NCI-H524 treated with DMSO at 0.1 percent for 48 hours (cell line): ENCODE results near the gene CYP27B1.

Source experiments
- DNase-seq: peaks from one replicate; lab custom pipeline; 2025; lab: John Stamatoyannopoulos, UW

The CYP27B1 gene, protein sequence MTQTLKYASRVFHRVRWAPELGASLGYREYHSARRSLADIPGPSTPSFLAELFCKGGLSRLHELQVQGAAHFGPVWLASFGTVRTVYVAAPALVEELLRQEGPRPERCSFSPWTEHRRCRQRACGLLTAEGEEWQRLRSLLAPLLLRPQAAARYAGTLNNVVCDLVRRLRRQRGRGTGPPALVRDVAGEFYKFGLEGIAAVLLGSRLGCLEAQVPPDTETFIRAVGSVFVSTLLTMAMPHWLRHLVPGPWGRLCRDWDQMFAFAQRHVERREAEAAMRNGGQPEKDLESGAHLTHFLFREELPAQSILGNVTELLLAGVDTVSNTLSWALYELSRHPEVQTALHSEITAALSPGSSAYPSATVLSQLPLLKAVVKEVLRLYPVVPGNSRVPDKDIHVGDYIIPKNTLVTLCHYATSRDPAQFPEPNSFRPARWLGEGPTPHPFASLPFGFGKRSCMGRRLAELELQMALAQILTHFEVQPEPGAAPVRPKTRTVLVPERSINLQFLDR

DNA sequence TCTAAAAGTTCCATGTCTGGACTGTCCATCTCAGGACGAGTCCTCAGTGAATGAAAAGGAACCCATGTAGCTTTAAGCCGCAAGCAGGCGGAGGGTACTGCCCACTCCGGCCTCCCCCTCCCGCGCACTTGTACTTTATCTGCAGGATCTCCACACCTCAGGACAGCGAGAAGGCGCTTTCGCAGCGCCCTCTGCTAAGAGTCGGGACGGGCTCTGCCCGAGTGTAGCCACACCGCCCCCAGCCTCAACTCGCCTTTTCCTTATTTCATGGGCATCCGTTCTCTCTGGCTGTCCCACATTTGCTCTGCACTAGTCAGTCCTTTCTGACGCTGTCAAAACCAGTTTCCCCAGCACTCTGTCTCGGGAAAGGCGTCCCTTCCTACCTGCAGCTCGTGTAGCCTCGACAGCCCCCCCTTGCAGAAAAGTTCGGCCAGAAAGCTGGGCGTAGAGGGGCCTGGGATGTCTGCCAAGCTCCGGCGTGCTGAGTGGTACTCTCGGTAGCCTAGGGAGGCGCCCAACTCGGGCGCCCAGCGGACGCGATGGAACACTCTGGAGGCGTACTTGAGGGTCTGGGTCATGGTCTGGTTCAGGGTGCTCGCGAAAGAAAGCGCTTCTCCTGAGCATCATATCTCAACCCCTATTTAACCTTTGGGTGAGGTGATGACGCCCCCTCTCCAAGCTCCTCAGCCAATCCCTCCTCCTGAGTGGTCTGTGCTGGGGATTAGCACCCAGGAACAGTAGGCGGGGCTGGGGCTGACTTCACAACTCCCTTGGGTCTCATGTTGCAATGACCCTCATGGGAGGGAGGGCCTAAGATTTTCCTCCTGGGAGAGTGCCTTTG is at the start of gene CYP27B1:
TSS of gene CYP27B1 (minus strand) at position 615 of the 841 bp plus-strand sequence. CDS start at position 578, 37 bp downstream.
- no peak for DNase-seq

DNA sequence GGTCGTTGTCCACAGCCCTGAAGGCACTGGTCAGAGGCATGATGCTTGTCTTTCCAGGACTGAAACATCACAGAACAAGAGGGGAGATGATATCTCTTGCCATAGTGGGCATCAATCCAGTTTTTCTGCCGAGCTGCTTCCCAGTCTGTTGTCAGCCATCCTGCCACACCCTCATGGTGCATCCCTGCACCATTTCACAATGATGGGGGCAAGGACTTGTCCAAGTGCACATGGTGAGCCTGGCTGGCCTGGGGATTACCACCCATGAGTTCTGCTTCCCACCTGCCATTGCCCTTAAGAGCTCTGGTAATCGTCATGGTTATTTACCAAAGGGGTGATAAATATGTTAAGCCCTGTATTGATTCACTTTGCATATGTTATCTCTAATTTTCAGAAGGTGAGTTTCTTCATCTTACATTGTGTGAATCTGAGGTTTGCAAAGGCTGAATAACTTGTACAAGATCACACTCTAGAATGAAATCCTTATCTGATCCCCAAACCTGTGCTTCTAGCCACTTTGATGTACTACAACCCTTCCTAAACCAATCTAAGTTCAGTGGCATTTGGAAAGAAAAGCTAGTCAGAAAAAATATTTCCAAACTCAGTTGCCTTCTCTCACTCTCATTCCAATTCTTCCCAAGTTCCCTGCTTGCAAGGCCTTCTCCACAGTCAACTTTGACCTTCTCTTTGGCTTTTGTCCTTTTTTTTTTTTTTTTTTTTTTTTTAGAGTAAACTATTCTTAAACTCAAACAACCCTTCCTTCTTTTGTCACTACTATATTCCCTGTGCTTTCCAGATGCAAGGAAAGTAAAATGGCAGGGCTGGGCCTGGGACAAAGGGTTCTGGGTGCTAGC is 49.4 kb upstream of the CYP27B1 start:
- DNase-seq = no peak

DNA sequence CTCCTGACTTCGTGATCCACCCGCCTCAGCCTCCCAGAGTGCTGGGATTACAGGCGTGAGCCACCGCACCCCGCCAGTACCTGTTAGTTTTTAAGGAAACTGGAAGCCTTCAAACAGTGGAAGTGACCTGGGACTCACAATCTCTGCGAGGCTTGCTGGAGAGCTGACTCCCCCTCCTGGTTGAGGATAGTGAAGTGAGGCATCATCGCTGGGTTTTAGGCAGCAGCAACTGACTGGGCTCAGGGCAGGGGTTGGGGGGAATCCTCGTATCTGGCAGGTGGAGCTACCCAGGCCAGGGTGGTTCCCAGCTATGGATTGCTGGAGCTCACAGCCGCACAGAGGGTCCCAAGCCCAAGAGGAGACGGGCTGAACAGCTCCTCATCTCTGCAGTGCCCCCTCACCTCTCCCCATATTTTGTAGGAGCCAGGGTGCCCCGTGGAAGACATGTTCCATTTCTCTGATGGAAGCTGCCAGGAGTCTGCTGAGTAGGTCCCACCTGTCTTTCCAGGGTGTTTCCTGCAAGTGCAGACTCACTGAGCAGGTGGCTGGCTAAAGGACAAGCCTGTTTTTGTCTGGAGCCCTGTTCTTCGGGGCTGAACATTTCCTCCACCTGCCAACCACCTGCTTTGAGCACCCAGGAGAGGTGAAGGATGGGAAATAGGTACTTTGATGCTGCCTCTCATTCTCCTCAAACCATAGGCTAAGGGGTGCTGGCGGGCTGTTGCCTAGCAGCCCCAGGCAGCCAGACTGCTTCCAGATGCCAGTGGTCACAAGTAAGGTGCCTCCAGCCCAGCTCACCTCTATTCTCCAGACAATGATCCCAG is 48.5 kb upstream of the CYP27B1 start:
- DNase-seq = no peak

DNA sequence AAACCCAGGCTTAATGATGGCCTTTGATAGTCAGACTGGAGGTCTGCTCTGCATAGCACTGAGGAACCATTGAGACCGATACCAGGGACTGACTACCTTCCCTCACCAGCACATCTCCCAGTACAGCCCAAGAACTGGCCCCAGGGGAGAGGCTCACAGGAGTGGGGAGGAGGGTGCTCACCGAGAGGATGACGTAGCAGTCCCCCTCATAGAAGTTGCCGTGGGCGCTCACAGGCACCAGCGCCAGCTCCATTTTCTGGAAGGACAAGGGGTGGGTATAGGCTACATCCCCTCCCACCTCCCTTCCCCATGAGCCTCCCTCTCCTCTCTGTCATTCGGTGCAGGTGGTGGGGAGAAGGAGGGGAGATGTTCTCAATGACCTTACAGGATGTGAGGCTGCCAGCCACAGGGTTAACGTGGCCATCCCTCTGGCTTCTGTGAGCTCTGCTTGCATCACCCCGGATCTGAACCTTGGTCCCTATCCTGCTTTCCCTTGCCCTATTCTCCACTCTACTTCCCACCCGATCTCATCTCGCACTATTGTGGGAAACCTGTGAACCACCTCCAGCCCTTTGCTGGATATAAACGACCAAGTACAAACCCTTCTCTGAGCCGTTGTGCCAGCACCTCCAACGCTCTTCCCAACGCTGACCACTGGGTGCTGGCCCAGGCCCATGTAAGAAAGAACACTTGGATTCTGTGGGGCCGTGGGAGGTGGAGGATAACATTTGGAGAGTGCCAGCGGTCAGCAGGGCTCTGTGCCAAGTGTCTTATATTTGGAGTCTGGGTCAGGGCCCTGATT is 47.3 kb upstream of the CYP27B1 start:
- DNase-seq = no peak

DNA sequence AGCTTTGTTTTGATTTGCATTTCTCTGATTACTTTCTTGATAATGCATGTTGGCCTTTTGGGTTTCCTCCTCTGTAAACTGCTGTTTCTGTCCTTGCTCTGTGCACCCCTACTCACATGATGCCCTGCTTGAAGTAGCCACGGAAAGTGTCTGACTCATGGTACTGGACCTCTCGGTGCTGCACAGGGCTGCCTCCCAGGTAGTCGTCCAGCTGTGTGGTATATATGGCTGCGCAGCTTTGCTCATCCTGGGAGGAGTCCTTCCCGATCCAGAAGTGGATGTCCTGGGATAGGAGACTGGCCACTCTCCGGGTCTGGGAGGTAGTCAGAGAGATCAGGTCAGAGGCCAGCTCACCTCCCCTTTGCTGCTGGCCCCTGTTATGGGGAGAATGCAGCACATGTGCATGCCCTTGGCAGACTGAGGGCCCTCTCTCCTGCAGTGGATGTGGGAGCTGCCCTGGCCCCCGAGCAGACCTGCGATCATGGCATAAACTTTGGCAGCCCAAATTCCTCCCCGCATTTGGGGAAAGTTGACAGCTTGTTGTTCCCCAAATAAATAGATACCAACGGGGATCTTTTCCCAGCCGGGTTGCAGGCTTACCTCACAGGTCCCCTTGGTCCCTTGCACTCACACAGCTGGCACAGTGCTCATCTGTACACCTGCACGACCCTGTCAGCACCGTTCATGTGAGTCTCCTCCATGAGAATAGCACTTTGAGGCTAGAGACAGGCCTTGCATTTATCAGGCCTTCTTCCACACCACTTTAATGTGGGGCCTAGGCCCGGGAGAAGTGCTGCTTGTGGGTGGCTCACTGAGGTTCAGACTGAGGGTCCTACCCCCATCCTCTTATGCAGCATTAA is 46.5 kb upstream of the CYP27B1 start:
- DNase-seq = no peak

DNA sequence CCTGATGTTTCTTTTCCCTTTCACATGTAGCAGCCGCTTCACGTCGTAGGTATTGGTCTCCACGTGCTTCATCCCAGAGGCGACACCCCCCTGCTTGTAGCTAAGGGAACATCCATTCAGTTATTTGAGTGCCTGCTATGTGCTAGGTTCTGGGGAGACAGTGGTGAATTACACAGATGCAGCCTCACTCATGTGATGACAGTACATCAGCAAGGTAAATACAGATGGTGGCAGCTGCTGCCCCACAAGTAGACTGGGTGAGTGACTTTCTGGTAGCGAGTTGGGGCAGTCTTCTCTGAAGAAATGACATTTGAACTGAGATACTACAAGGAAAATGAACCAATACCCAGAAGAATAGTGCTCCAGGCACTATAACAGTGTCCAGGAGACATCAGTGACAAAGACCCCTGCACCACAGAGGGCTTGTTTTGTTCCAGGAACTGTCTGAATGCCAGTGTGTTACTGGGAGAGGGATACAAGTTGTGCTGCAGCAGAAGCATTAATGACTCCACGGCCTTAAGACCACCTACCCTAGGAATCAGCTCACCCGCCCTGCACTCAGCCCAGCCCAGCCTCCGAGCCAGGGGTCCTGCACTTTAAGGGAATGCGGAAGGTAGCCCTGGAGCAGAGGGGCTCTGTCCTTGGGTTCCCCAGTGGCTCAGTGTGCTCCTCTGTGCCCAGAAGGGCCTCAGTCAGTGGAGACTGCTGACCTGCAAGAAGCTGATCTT is 44.3 kb upstream of the CYP27B1 start:
- no peak for DNase-seq

DNA sequence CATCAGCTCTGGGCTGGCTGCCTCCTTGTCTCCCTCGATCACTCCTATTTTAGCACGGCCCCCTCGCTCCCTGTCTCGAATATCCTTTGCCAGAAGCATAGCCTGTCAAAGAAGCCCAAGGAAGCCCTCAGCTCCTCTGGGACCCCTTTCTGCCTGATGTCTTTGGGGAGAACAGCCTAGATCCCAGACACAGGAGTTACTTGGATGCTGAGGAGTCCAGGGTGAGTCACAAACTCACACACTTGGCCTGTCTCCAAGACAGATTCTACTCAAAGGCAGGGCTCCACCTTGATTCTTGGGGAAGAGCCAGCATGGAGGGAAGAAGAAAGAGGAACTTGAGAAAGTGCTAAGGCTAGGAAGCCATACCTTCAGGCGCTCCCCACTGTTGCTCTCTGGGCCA is 43.6 kb upstream of the CYP27B1 start:
- no peak for DNase-seq

DNA sequence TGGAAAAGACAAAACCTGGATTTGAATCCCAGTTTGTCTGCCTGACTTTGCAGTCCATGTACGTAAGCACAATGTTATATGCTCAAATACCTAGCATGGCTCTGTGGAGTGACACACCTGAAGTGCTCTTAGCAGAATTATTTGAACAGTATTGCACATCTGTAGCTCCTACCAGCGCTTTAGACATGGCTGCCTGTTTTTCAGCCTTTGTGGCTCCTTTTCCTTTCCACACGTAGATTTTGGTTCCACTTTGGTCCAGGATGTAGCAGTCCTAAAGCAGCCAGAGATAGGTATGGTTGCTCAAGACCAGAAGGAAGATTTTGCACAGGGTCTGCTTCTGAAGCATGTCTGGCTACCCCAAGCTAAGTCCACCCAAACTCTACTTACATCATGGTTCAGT is 42.5 kb upstream of the CYP27B1 start:
- no peak for DNase-seq

DNA sequence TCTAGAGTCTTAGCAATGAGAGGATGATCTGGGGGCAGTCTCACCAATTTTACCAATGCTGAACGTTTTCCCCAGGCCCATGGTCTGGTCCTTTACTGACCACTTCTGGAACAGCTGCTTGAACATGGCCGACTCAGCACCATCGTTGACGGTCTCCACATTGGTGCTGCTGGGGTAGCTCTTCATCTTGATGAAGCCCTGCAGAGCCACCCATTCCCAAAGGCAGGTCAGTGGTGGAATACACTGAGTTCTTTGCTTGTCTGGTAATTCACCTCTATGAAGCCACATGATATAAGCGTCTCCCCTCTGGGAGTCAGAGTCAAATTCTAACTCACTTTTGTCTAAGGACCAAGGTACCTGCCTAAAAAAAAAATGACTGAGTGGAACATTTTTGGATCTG is 41.5 kb upstream of the CYP27B1 start:
- no peak for DNase-seq

DNA sequence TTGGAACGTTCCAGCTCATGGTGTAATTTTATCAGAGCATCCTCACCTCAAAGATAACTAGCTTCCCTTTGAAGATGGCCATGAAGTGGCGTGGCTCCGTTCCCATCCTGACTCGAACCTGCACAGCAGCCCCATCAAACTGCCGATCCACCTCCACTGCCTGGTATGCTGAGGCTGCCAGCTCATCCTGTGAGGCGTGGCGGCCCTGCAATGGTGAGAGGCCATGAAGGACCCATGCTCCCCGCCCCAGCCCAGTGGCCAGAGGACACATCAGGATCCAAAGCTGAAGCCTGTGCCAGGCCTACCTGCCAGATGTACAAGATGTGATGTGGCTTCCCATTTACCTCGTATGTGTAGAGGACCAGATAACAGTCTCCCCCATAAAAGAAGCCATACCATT is 40.4 kb upstream of the CYP27B1 start:
- DNase-seq = no peak

DNA sequence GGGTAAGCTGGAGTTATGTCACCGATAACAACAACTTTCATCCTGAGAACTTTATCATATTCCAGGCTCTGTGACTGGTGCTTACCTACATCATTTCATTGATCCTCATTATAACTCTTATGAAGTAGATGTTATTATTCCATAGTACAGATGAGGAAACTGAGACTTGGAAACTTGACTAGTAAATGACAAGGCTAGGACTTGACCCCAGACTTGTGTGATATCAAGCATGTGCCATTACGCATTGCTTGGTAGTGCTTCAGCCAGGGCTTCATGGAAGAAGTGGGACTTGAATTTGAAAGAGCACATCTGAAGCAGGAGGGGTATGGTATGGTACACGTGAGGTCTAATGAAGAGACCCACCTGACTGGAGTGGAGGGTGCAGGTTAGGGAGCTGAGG is 39.8 kb upstream of the CYP27B1 start:
- DNase-seq = no peak

DNA sequence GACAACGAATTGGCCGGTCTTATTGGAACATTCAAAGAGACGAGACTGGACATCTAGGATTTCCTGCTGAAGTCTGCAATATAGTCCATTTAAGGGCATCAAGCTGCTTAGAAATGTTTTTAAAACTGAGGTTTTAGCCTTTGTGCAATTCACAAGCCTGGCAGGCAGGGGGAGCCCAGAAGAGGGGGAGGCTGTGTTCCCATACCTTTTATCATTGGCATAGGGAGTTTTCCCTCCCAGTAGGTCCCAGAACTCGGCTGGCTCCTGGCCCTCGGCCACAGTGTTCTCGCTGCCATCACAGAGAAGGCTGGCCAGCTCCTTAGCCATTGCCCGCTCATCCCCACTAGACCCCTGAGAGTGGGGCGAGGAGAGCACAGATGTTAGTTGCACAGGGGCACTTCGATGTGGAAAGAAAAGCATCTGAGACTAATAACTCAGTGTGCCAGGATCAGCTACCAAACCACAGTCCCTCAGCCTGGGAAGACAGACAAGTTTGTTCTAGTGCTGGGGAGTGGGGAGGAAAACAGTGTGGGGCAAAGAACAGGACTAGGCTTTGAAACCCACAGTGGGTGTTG is 36.5 kb upstream of the CYP27B1 start:
- DNase-seq = no peak

DNA sequence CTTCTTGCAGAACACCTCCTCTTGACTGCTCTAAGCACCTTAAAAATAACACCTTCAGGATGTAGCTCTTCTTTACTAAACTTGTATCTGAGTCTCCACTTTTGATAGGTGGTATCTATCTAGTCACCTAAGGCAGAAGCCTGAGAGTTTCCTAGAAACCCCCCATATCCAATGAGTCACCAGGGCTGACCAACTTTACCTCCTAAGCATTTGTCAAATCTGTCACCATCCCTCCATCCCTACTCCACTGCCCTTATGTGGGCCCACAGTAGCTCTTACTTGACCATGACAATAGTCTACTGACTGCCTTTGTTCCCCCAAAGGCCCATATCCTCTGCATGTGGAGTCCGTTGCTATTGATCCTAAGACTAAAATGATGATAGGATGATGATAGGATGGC is 35.7 kb upstream of the CYP27B1 start:
- no peak for DNase-seq

DNA sequence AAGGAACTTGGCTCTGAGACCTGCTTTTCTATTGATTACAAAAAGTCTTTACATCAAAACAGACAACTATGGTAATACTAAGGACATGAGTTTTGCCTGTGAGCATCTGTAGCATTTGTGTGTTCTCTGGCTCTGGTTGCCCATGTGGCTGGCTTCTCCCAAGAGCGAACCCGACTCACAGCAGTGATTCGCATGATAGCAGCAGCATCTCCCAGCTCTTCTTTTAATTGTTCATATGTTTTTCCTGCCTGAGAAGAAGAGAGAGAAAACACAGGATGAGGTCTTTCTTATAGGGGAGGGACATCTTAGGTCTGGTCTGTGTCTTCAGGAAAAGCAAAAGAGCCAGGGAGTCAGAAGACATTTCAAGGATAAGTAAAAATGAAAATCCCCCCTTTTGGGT is 34.1 kb upstream of the CYP27B1 start:
- no peak for DNase-seq

DNA sequence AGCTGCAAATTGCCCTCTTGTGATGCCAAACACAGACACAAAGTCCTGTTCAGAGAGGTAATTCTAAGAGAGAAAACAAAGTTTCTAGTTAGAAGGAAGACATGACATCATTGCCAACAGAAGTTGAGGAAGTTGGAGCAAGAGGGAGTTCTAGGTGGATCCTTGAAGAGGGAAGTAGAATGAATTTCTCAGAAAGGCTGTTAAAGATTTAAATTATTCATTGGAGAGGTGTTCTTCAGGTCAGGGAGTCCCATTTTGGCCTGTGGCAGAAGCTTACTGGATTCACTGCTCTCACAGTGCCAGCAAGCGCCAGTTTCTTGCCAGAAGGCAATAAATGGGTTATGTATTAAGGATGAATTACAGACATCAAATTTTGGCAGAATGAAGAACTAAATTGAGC is 31.1 kb upstream of the CYP27B1 start:
- no peak for DNase-seq

DNA sequence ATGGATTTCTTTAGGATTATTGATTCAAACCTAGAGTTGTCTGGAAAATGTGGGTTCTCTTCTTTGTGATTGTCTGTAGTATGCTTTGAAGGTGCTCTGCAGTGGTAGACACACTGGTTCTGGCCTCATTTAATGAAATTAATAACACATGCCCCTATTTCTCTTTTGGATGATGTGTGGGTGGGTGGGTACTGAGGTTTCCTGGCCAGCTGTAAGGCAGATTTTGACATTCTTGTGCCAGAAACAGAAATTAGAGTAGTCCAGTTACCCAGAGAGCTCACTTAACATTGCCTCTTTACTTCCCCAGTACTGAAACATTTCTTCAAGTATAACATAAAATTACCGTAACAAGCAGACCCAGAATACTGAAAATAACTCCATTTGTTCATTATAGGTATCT is 30.1 kb upstream of the CYP27B1 start:
- no peak for DNase-seq

DNA sequence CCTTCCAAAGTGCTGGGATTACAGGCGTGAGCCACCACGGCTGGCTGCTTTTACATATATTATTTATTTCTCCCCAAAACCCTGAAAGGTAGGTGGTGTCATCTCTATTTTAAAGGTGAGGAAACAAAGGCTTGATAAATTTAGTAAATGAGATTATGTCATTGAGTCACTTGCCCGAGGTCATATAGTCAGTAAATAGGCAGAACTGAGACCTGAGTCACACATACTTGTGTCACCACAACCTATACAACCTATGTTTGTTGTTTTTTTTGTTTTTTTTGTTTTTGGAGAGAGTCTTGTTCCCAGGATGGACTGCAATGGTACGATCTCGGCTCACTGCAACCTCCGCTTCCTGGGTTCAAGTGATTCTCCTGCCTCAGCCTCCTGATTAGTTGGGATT is 28.5 kb upstream of the CYP27B1 start:
- no peak for DNase-seq

DNA sequence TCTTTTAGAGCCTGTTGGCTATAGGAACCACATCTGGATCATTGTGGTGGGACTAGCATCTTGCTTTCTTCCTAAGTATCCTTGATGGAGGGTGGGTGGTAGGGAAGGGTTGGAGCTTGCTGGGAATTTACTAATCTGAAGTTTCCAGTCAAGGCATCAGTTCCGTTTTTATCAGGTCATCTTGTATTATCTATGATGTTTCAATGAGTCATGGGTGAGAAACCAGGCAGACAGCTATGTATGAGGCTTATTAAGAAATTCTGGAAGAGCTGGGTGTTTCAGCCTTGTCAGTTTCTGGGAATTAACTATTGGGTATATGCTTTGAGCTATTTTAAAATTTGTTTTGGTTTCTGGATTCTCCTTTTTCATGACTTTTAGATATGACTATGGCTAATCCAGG is 27.0 kb upstream of the CYP27B1 start:
- DNase-seq = no peak
